22Rv1 (cell line): ENCODE results near the gene GZMH.

Experiments used
- ZFX ChIP-seq: fragments of 450-650 bp; IDR thresholded peaks from 2 replicates; pipeline ENCODE4 v1.6.1; 2017; ENCODE audit warnings: antibody characterized with exemption, borderline replicate concordance
- TF ChIP-seq, protein P1 (sequence below): fragments of 450-650 bp; IDR thresholded peaks from 2 replicates; pipeline ENCODE4 v1.5.1; 2017; ENCODE audit warnings: mild to moderate bottlenecking

DNA sequence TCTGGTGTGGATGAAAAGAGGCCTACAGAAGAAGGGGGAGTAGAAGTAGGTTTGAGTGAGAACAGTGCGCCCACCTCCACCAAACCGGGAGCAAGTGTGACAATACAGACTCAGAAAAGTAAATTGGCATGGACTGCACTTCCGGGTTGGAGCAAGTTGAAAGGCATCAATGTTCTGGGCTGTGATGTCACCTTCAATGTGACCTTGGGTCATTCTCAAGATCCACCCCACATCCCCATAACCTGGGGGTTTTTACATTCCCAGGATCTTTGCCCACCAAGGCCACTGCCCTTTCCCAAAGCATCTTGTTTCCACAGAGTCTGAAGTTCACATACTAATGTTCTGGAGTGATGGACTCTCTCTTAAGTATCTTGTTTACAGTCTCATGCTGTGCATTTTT is 29.8 kb upstream of the GZMH start:
- TF ChIP-seq, protein P1, sequence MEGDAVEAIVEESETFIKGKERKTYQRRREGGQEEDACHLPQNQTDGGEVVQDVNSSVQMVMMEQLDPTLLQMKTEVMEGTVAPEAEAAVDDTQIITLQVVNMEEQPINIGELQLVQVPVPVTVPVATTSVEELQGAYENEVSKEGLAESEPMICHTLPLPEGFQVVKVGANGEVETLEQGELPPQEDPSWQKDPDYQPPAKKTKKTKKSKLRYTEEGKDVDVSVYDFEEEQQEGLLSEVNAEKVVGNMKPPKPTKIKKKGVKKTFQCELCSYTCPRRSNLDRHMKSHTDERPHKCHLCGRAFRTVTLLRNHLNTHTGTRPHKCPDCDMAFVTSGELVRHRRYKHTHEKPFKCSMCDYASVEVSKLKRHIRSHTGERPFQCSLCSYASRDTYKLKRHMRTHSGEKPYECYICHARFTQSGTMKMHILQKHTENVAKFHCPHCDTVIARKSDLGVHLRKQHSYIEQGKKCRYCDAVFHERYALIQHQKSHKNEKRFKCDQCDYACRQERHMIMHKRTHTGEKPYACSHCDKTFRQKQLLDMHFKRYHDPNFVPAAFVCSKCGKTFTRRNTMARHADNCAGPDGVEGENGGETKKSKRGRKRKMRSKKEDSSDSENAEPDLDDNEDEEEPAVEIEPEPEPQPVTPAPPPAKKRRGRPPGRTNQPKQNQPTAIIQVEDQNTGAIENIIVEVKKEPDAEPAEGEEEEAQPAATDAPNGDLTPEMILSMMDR = no peak
- TF ChIP-seq ZFX = no peak
